ENCODE results near the gene CCNYL1.
"Not testable (repeated sequence)": the region's sequence is repeated elsewhere in the genome, so short reads cannot be mapped to it uniquely, and the experiment has no call there.

CCNYL1 gene

DNA sequence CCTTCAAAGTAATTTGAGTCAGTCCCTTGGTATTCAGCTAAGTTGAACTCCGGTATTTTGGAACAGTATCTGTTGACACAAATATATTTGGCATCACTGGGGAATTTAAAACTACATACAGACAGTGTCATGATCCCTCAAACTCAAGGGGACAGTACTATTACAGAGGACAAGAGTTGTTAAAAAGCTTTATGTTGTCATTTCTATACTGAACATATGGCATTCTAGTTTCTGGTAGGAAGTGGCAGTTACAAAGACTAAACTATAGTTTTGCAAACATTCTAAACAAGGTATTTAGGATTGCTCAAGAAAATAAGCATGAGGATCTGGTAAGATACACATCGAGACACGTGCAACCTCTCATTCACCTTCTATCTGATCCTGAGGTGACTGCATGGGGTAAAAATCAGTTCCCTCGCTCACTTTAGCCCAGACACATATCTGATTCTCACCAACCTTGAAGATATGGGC is 16.6 kb upstream of the CCNYL1 start:
- no peak for TF ChIP-seq POLR2A (IDR thresholded peaks at IDR 0.05; ENCODE audit: low read depth, low read length)
- no peak for TF ChIP-seq TAF1 (IDR thresholded peaks at IDR 0.05; ENCODE audit: low read depth, low read length)
- TF ChIP-seq POLR2AphosphoS5 (IDR thresholded peaks at IDR 0.05; ENCODE audit: low read depth, low read length): no peak
- no peak for TF ChIP-seq SPI1 (IDR thresholded peaks at IDR 0.05; ENCODE audit: low read depth, low read length)
- no peak for TF ChIP-seq PAX5 (IDR thresholded peaks at IDR 0.05; ENCODE audit: insufficient read depth, low read length, severe bottlenecking)
- TF ChIP-seq POU2F2 (IDR thresholded peaks at IDR 0.05; ENCODE audit: low read depth, low read length): no peak
- FAIRE-seq: peak; percentile 33
- no peak for DNase-seq (ENCODE audit: insufficient read length, low spot score)

DNA sequence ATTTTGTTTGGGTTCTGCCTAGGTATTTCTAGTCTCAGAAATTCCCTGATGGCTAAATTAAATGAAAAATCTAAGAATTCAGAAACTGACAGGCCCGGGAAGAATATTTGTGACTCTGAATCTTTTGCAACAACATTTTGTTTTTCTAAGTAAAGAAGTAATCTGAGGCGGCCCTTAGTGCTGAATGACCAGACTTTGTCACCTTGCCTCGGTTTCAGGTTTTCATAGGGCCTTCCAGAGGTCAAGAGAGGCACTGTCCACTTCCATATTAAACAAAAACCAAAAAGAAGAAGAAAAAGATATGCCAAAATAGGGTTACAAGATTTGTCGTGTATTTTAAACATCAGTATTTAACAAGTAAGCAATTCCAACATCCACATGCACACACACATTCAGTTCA is 16.1 kb upstream of the CCNYL1 start:
- no peak for FAIRE-seq
- TF ChIP-seq POLR2A (IDR thresholded peaks at IDR 0.05; ENCODE audit: low read depth, low read length) (no peak), SPI1 (IDR thresholded peaks at IDR 0.05; ENCODE audit: low read depth, low read length) (no peak), TAF1 (IDR thresholded peaks at IDR 0.05; ENCODE audit: low read depth, low read length) (no peak), POLR2AphosphoS5 (IDR thresholded peaks at IDR 0.05; ENCODE audit: low read depth, low read length) (no peak), POU2F2 (IDR thresholded peaks at IDR 0.05; ENCODE audit: low read depth, low read length) (no peak), PAX5 (IDR thresholded peaks at IDR 0.05; ENCODE audit: insufficient read depth, low read length, severe bottlenecking) (no peak)

DNA sequence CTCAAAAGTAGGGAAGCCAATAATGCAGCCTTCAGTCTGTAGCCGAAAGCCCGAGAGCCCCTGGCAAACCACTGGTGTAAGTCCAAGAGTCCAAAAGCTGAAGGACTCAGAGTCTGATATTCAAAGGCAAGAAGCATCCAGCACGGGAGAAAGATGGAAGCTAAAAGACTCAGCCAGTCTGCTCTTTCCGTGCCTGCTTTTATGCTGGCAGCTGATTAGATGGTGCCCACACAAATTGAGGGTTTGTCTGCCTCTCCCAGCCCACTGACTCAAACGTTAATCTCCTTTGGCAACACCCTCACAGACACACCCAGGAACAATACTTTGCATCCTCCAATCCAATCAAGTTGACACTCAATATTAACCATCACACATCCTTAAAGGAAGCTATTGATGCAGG is 14.5 kb upstream of the CCNYL1 start:
- not testable (repeated sequence) for DNase-seq (ENCODE audit: insufficient read length, low spot score); FAIRE-seq

More for the DNA sequence above, 16.1 kb upstream of the CCNYL1 start:
- DNase-seq (ENCODE audit: insufficient read length, low spot score): no peak

DNA sequence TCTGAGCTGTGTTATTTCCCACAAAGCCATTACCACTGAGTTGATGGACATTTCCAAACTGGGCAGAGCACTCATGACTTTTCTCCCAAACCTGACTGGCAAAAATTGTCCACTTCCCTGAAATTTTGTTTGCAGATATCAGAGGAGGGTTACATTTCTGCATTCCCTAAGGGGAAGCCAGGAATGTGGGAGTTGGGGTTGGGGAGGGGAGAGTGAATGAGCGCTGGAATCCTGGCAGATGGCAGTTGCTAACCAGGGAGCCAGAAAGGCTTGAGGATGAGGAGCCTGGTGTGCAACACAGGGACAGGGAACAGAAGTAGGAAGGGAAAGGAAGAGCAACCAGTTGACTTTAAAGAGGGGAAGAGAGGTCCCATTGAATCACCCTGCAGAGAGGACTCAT is 14.0 kb upstream of the CCNYL1 start:
- TF ChIP-seq POU2F2 (IDR thresholded peaks at IDR 0.05; ENCODE audit: low read depth, low read length): no peak
- no peak for TF ChIP-seq POLR2AphosphoS5 (IDR thresholded peaks at IDR 0.05; ENCODE audit: low read depth, low read length)
- no peak for TF ChIP-seq POLR2A (IDR thresholded peaks at IDR 0.05; ENCODE audit: low read depth, low read length)
- no peak for TF ChIP-seq TAF1 (IDR thresholded peaks at IDR 0.05; ENCODE audit: low read depth, low read length)
- no peak for TF ChIP-seq SPI1 (IDR thresholded peaks at IDR 0.05; ENCODE audit: low read depth, low read length)
- no peak for TF ChIP-seq PAX5 (IDR thresholded peaks at IDR 0.05; ENCODE audit: insufficient read depth, low read length, severe bottlenecking)
- DNase-seq (ENCODE audit: insufficient read length, low spot score): no peak
- FAIRE-seq: no peak

DNA sequence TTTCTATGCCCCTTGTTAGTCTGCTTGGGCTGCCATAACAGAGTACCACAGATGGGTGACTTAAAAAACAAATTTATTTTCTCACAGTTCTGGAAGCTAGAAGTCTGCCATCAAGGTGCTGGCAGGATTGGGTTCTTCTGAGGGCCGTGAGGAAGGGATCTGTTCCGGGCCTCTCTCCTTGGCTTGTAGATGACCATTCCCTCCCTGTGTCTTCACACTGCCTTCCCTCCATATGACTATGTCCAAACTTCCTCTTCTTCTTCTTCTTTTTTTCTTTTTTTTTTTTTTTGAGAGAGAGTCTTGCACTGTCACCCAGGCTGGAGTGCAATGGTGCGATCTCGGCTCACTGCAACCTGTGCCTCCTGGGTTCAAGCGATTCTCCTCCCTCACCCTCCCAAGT is 13.1 kb upstream of the CCNYL1 start:
- no peak for DNase-seq (ENCODE audit: insufficient read length, low spot score)
- TF ChIP-seq POLR2A (IDR thresholded peaks at IDR 0.05; ENCODE audit: low read depth, low read length) (no peak), SPI1 (IDR thresholded peaks at IDR 0.05; ENCODE audit: low read depth, low read length) (no peak), TAF1 (IDR thresholded peaks at IDR 0.05; ENCODE audit: low read depth, low read length) (no peak), POU2F2 (IDR thresholded peaks at IDR 0.05; ENCODE audit: low read depth, low read length) (no peak), POLR2AphosphoS5 (IDR thresholded peaks at IDR 0.05; ENCODE audit: low read depth, low read length) (no peak), PAX5 (IDR thresholded peaks at IDR 0.05; ENCODE audit: insufficient read depth, low read length, severe bottlenecking) (no peak)
- FAIRE-seq: no peak

DNA sequence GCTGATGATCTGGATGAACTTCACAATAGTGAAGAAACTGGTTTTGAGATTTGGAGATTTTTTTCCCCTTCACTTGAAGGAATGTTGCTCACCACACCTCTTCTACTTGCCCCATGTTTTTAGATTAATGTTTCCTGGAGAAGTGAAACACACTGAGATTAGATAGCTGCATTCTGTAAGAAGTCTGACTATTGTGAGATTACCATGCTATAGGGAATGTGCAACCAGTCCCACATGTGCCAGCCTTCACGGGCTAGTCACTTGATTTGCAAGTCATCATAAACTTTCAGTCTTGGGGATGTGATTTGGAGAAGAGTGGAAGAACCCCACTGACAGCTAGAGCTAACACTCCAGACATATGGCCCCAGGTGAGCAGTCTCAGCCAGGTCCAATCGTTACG is 7.4 kb upstream of the CCNYL1 start:
- no peak for DNase-seq (ENCODE audit: insufficient read length, low spot score)
- no peak for TF ChIP-seq TAF1 (IDR thresholded peaks at IDR 0.05; ENCODE audit: low read depth, low read length)
- no peak for TF ChIP-seq POLR2A (IDR thresholded peaks at IDR 0.05; ENCODE audit: low read depth, low read length)
- no peak for TF ChIP-seq PAX5 (IDR thresholded peaks at IDR 0.05; ENCODE audit: insufficient read depth, low read length, severe bottlenecking)
- no peak for TF ChIP-seq POLR2AphosphoS5 (IDR thresholded peaks at IDR 0.05; ENCODE audit: low read depth, low read length)
- TF ChIP-seq SPI1 (IDR thresholded peaks at IDR 0.05; ENCODE audit: low read depth, low read length): no peak
- no peak for TF ChIP-seq POU2F2 (IDR thresholded peaks at IDR 0.05; ENCODE audit: low read depth, low read length)
- FAIRE-seq: no peak

DNA sequence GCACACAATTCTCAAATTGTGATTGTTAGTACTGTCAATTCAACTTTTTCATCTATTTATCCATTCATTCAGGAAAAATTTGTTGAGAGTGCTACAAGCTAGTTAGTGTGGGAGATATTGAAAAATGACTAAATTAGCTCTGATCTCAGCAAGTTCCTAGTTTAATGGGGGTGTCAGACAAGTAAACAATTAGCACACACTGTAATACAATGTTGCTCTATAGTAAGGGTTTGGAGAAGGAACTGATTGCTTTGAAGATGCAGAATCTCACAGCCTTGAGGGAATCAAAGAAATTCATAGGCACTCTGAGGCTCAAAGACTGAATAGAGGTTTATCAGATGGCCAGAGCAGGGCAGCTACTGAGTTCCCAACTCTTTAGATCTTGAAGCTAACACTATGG is 6.8 kb upstream of the CCNYL1 start:
- DNase-seq (ENCODE audit: insufficient read length, low spot score) (no peak), FAIRE-seq (no peak)
- no peak for TF ChIP-seq POU2F2 (IDR thresholded peaks at IDR 0.05; ENCODE audit: low read depth, low read length)
- TF ChIP-seq POLR2A (IDR thresholded peaks at IDR 0.05; ENCODE audit: low read depth, low read length): no peak
- TF ChIP-seq SPI1 (IDR thresholded peaks at IDR 0.05; ENCODE audit: low read depth, low read length): no peak
- TF ChIP-seq PAX5 (IDR thresholded peaks at IDR 0.05; ENCODE audit: insufficient read depth, low read length, severe bottlenecking): no peak
- TF ChIP-seq POLR2AphosphoS5 (IDR thresholded peaks at IDR 0.05; ENCODE audit: low read depth, low read length): no peak
- no peak for TF ChIP-seq TAF1 (IDR thresholded peaks at IDR 0.05; ENCODE audit: low read depth, low read length)

DNA sequence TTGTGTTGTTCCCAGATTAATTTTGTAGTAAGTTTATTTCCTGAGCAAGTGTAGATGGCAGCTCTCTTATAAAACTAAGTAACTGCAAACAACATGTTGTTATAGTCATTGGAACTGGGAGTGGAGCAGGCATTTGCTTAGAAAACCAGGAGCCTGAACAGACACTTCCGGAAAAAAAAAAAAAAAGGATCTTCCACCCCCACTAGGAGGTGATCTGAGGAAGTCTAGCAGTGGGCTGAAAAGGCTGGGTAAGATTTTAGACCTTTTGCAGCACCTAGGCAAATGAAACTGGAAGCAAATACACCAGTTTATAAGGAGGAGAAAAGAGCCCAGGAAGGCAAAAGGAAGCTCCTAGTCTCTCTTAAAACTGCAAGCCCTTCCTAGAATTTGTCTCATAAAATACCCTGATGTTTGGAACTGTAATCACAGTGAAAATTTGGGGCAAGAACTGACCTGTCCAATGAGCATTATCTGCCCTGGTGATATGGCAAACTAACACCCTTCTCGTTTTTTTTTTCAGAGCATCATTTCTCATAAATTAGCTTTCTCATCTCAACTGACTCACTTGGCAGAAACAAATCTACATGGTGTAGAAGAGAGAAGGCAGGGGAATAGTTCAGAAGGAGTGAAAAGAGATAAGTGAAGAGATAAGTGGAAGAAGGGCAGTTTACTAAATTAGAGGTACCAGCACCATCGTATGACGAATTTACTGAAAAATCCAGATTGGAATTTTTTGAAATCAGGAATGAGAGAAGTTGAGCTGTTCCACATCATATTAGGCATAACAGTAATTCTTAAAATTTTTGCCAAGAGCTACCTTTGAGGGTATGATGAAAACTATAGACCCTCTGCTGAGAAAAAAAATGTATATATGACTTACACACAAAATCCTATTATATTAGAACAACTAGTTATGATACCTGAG is 4.2 kb upstream of the CCNYL1 start:
- FAIRE-seq (no peak), DNase-seq (ENCODE audit: insufficient read length, low spot score) (no peak)
- no peak for TF ChIP-seq SPI1 (IDR thresholded peaks at IDR 0.05; ENCODE audit: low read depth, low read length)
- TF ChIP-seq POU2F2 (IDR thresholded peaks at IDR 0.05; ENCODE audit: low read depth, low read length): no peak
- no peak for TF ChIP-seq POLR2A (IDR thresholded peaks at IDR 0.05; ENCODE audit: low read depth, low read length)
- TF ChIP-seq PAX5 (IDR thresholded peaks at IDR 0.05; ENCODE audit: insufficient read depth, low read length, severe bottlenecking): no peak
- no peak for TF ChIP-seq TAF1 (IDR thresholded peaks at IDR 0.05; ENCODE audit: low read depth, low read length)
- TF ChIP-seq POLR2AphosphoS5 (IDR thresholded peaks at IDR 0.05; ENCODE audit: low read depth, low read length): no peak

DNA sequence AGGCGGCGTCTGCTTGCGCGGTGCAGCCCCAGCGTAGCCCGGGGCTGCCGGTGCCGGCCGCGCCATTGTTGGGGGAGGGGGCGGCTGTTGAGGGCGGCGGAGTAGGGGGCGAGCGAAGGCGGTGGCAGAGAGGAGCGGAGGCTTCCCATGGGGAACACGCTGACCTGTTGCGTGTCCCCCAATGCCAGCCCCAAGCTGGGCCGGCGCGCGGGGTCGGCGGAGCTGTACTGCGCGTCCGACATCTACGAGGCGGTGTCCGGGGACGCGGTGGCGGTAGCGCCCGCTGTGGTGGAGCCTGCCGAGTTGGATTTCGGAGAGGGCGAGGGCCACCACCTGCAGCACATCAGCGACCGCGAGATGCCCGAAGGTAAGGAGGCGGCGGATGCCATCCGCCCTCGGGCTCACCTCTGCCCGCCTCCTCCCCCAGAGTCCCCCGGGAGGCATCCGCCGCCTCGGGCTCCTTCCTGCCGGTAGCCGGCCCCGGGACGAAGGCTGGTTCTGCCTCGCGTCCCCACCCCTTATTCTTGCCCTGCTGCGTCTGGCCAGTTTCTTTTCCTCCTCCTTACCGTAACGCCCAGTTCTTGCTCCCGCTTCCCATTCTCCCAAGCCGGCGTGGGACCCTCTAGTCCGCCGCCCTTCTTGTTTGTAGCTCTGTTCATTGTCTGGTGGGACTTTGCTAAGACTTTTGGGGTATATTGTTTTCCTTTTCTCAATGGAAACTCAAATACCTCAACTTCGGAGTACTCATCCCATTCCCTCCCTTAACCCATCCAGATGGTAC is 500 bp downstream of the CCNYL1 start:
- DNase-seq (ENCODE audit: insufficient read length, low spot score): peak; percentile 44

More for the DNA sequence above, 500 bp downstream of the CCNYL1 start:
- no peak for TF ChIP-seq POU2F2 (IDR thresholded peaks at IDR 0.05; ENCODE audit: low read depth, low read length)
- TF ChIP-seq POLR2AphosphoS5 (IDR thresholded peaks at IDR 0.05; ENCODE audit: low read depth, low read length): no peak
- no peak for TF ChIP-seq TAF1 (IDR thresholded peaks at IDR 0.05; ENCODE audit: low read depth, low read length)
- TF ChIP-seq PAX5 (IDR thresholded peaks at IDR 0.05; ENCODE audit: insufficient read depth, low read length, severe bottlenecking): no peak
- TF ChIP-seq POLR2A (IDR thresholded peaks at IDR 0.05; ENCODE audit: low read depth, low read length): no peak
- TF ChIP-seq SPI1 (IDR thresholded peaks at IDR 0.05; ENCODE audit: low read depth, low read length): no peak
- peak; percentile 5 for FAIRE-seq

Measured in GM12891 (cell line).